Measurements from ENCODE around the gene OR2J1. TPM values are rescaled to one million over a fixed set of nuclear protein-coding genes. Genes with fewer than 3 reads are reported as not detected.
A peak's percentile ranks its signal among the peaks of the same experiment; 100 is the strongest.

Gene OR2J1
- polyA plus RNA-seq, 1 of the 3 experiments (the other 2 are of a cell fraction) = not detected

DNA sequence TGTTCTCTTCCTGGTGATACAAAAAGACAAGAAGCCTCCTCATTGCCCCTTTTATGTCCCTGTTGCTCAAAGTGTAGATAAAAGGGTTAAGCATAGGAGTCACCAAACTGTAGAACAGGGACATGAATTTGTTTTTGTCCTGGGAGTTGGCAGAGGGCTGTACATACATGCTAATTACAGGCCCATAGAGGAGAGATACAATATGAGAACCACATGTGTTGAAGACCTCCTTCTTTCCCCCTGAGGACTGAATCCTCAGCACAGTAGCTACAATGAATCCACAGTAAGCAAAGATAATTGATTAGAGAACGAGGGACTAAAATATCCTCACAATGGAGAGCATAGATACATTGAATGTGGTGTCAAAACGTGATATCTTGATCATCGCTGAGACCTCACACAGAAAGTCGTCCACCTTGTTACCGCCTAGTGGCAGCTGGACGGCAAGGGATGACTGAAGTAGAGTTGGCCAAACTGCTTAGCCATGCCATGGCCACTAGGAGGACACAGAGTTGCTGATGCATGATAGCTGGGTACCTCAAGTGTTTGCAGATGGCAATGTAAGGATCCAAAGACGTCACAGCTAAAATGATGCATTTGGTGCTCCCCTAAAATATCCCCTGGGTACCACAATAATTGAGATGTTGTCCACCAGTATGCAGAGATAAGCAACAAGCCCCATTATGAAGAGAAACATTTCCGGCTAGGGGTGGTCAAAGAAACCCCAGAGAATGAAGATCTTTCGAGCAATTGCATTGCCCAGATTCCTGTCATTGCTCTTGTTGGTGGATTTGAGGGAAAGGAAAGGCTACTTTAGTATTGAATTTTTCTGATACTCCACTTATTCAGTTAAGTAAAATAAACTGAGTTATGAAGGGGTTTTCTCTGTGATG, 27.2 kb upstream of the OR2J1 start:
- Histone ChIP-seq H3K4me2 (no peak overlapping the region), H3K9me3 (no peaks in the 10 kb centered on the region), H2AFZ (ENCODE audit: low read depth) (no peak overlapping the region), H3F3A (replicated peaks; ENCODE audit: insufficient read depth) (no peaks in the 10 kb centered on the region), H4K20me1 (ENCODE audit: insufficient read depth) (no peaks in the 10 kb centered on the region), H3K27ac (ENCODE audit: low read depth in 2 of 2, low read length in 1 of 2) (no peak overlapping the region), H3K36me3 (replicated peaks in 1 of 2; ENCODE audit: control insufficient read depth in 1 of 2, insufficient read depth in 2 of 2, low read length in 1 of 2) (no peaks in the 10 kb centered on the region), H3K4me3 (ENCODE audit: low read depth in 2 of 2, low read length in 1 of 2) (peak overlapping the region in 1 of 2 experiments; percentile 48; a peak in 1 of 4 replicates), H3K9me2 (no peaks in the 10 kb centered on the region), H3K9ac (no peak overlapping the region), H3K27me3 (ENCODE audit: insufficient read depth) (no peaks in the 10 kb centered on the region), H3K79me2 (ENCODE audit: insufficient read depth) (no peaks in the 10 kb centered on the region), H3K4me1 (ENCODE audit: control insufficient read depth in 1 of 2, insufficient read depth in 2 of 2, low read depth in 1 of 2, low read length in 1 of 2) (no peaks in the 10 kb centered on the region)
- ChIA-PET CTCF (interaction anchor here (0.6 to 1.3 kb wide), 6 partner anchors 13 to 517 kb away, joined by 3 to 4 read pairs (median 3); no protein-coding TSS in a partner anchor), POLR2A (no interaction called here)
- DNase-seq = peak; percentile 44
- WGBS (ENCODE audit: low lambda C conversion rate) = 5% methylated on average over 9 of the region's 9 CpGs
- TF ChIP-seq SMC3 (IDR thresholded peaks at IDR 0.05; ENCODE audit: low read depth, low read length) = 0 out of 2 replicates have a peak, but pooled peaks have one; percentile 10
- TF ChIP-seq FOXM1 (IDR thresholded peaks at IDR 0.05; ENCODE audit: low read depth) = no peak
- TF ChIP-seq, protein P1, sequence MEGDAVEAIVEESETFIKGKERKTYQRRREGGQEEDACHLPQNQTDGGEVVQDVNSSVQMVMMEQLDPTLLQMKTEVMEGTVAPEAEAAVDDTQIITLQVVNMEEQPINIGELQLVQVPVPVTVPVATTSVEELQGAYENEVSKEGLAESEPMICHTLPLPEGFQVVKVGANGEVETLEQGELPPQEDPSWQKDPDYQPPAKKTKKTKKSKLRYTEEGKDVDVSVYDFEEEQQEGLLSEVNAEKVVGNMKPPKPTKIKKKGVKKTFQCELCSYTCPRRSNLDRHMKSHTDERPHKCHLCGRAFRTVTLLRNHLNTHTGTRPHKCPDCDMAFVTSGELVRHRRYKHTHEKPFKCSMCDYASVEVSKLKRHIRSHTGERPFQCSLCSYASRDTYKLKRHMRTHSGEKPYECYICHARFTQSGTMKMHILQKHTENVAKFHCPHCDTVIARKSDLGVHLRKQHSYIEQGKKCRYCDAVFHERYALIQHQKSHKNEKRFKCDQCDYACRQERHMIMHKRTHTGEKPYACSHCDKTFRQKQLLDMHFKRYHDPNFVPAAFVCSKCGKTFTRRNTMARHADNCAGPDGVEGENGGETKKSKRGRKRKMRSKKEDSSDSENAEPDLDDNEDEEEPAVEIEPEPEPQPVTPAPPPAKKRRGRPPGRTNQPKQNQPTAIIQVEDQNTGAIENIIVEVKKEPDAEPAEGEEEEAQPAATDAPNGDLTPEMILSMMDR (IDR thresholded peaks at IDR 0.05) = peak; percentile 65

DNA sequence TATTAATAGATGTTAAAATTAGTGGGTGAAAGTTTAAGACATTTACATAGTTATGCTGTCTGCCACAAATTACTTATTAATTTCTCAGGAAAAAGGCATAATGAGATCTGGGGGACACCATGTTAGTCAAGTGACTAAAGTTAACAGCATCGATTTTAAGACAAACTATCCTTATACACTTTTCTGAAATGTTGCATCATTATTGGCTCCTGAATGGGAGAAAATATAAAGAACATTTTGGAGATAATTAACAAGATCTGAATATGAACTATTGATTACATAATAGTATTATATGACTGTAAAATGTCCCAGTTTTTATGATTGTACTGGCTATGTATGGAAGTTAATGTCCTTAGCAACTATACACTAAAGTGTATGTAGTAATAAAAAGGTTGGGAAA, 20.1 kb upstream of the OR2J1 start:
- POLR2A ChIA-PET = no interaction called here

More for the DNA sequence above, 20.1 kb upstream of the OR2J1 start:
- no peaks in the 10 kb centered on the region for H3K79me2 ChIP-seq (ENCODE audit: insufficient read depth)
- TF ChIP-seq NFIC (IDR thresholded peaks at IDR 0.05; ENCODE audit: borderline replicate concordance) (no peak), POLR2AphosphoS5 (IDR thresholded peaks at IDR 0.05; ENCODE audit: low read depth, low read length) (no peak), JUND (IDR thresholded peaks at IDR 0.05) (no peak), FOXM1 (IDR thresholded peaks at IDR 0.05; ENCODE audit: low read depth) (no peak), SMC3 (IDR thresholded peaks at IDR 0.05; ENCODE audit: low read depth, low read length) (no peak), TCF12 (IDR thresholded peaks at IDR 0.05) (no peak), RXRA (IDR thresholded peaks at IDR 0.05; ENCODE audit: borderline replicate concordance, low read depth) (no peak), FOXJ3 (CRISPR knock-in tag; IDR thresholded peaks at IDR 0.05) (no peak), CHD2 (IDR thresholded peaks at IDR 0.05; ENCODE audit: low read length, partially characterized antibody) (no peak), MXI1 (IDR thresholded peaks at IDR 0.05; ENCODE audit: low read depth, low read length) (no peak), YY1 (IDR thresholded peaks at IDR 0.05; ENCODE audit: low read depth) (no peak), EZH2phosphoT487 (IDR thresholded peaks at IDR 0.05; ENCODE audit: borderline replicate concordance, low read depth) (no peak), ELF1 (IDR thresholded peaks at IDR 0.05) (no peak), RFX5 (IDR thresholded peaks at IDR 0.05; ENCODE audit: low read length) (no peak), GABPA (IDR thresholded peaks at IDR 0.05; ENCODE audit: low read depth) (no peak), RAD21 (IDR thresholded peaks at IDR 0.05; ENCODE audit: low read length) (no peak)
- TF ChIP-seq, protein P2, sequence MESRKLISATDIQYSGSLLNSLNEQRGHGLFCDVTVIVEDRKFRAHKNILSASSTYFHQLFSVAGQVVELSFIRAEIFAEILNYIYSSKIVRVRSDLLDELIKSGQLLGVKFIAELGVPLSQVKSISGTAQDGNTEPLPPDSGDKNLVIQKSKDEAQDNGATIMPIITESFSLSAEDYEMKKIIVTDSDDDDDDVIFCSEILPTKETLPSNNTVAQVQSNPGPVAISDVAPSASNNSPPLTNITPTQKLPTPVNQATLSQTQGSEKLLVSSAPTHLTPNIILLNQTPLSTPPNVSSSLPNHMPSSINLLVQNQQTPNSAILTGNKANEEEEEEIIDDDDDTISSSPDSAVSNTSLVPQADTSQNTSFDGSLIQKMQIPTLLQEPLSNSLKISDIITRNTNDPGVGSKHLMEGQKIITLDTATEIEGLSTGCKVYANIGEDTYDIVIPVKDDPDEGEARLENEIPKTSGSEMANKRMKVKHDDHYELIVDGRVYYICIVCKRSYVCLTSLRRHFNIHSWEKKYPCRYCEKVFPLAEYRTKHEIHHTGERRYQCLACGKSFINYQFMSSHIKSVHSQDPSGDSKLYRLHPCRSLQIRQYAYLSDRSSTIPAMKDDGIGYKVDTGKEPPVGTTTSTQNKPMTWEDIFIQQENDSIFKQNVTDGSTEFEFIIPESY (IDR thresholded peaks at IDR 0.05; ENCODE audit: borderline replicate concordance, low read depth) = no peak
- CTCF ChIA-PET = no interaction called here
- H3K27ac ChIP-seq (ENCODE audit: low read depth in 2 of 2, low read length in 1 of 2) = no peak overlapping the region
- 0% methylated on average over 1 of the region's 1 CpG for WGBS (ENCODE audit: low lambda C conversion rate)
- no peak for DNase-seq
- H3K27me3 ChIP-seq (ENCODE audit: insufficient read depth) = peaks cover 4% of the 10 kb centered on the region; the same call in 1 of the 2 replicates
- no peaks in the 10 kb centered on the region for H3K36me3 ChIP-seq (replicated peaks in 1 of 2; ENCODE audit: control insufficient read depth in 1 of 2, insufficient read depth in 2 of 2, low read length in 1 of 2)
- H3K9me3 ChIP-seq = no peaks in the 10 kb centered on the region
- H3F3A ChIP-seq (replicated peaks; ENCODE audit: insufficient read depth) = no peaks in the 10 kb centered on the region
- H4K20me1 ChIP-seq (ENCODE audit: insufficient read depth) = no peaks in the 10 kb centered on the region
- H3K4me3 ChIP-seq (ENCODE audit: low read depth in 2 of 2, low read length in 1 of 2) = no peak overlapping the region
- H3K4me2 ChIP-seq = no peak overlapping the region
- H3K9me2 ChIP-seq = no peaks in the 10 kb centered on the region
- no peaks in the 10 kb centered on the region for H3K4me1 ChIP-seq (ENCODE audit: control insufficient read depth in 1 of 2, insufficient read depth in 2 of 2, low read depth in 1 of 2, low read length in 1 of 2)
- H2AFZ ChIP-seq (ENCODE audit: low read depth) = no peak overlapping the region
- no peak overlapping the region for H3K9ac ChIP-seq

Measured in SK-N-SH (cell line).